Fibroblast of skin of abdomen (primary cell): Measurements from ENCODE around the gene SHISA8.
"Not testable (repeated sequence)": the region's sequence is repeated elsewhere in the genome, so short reads cannot be mapped to it uniquely, and the experiment has no call there.

Source experiments
- DNase-seq: peaks from one replicate; pipeline ENCODE4 v3.0.0-alpha.2; 2013

The SHISA8 gene

GRCh38 chr22:41898645-41899044, 16.2 kb downstream of the SHISA8 start:
- no peak for DNase-seq

- DNase-seq, result no peak
Observed at GRCh38 chr22:41893591-41894375, 21.1 kb downstream of the SHISA8 start.

GRCh38 chr22:41892721-41893120, 22.2 kb downstream of the SHISA8 start:
- DNase-seq, result no peak

GRCh38 chr22:41891407-41891806, 23.5 kb downstream of the SHISA8 start:
- no peak for DNase-seq

GRCh38 chr22:41888627-41889200, 26.2 kb downstream of the SHISA8 start:
- no peak for DNase-seq

GRCh38 chr22:41885516-41885915, 29.4 kb downstream of the SHISA8 start:
- no peak for DNase-seq

GRCh38 chr22:41885116-41885515, 29.8 kb downstream of the SHISA8 start:
- no peak for DNase-seq

GRCh38 chr22:41883400-41883799, 31.5 kb downstream of the SHISA8 start:
- no peak for DNase-seq

GRCh38 chr22:41880653-41881052, 34.2 kb downstream of the SHISA8 start:
- no peak for DNase-seq

GRCh38 chr22:41876675-41877074, 38.2 kb downstream of the SHISA8 start:
- no peak for DNase-seq

GRCh38 chr22:41876275-41876674, 38.6 kb downstream of the SHISA8 start:
- peak; percentile 18 for DNase-seq

GRCh38 chr22:41875531-41876270, 39.2 kb downstream of the SHISA8 start:
- no peak for DNase-seq

GRCh38 chr22:41874090-41874489, 40.8 kb downstream of the SHISA8 start:
- DNase-seq, result no peak

- DNase-seq, result no peak
Observed at GRCh38 chr22:41873391-41873790, 41.5 kb downstream of the SHISA8 start.

GRCh38 chr22:41870786-41871185, 44.1 kb downstream of the SHISA8 start:
- no peak for DNase-seq

- DNase-seq, result not testable (repeated sequence)
Observed at GRCh38 chr22:41870081-41870480, 44.8 kb downstream of the SHISA8 start.

- DNase-seq, result no peak
Observed at GRCh38 chr22:41868556-41868955, 46.3 kb downstream of the SHISA8 start.

GRCh38 chr22:41863472-41863871, 51.4 kb downstream of the SHISA8 start:
- DNase-seq, result no peak

GRCh38 chr22:41862530-41863266, 52.2 kb downstream of the SHISA8 start:
- DNase-seq, result peak; percentile 3

GRCh38 chr22:41862160-41862529, 52.7 kb downstream of the SHISA8 start:
- no peak for DNase-seq
